GM19043 (cell line): ENCODE results near the gene CABLES1.

Experiments
- ATAC-seq: cut with Tn5 transposase; IDR thresholded peaks from one replicate; pipeline ENCODE4 v1.9.1; 2021; ENCODE audit warnings: low read depth; ENCODE audit not compliant: unreplicated experiment

The CABLES1 gene

GRCh38 chr18:23237524-23238151 is 102.4 kb downstream of the CABLES1 start:
- peak; percentile 60 for ATAC-seq

GRCh38 chr18:23238152-23238531 is 102.9 kb downstream of the CABLES1 start:
- no peak for ATAC-seq

GRCh38 chr18:23238651-23239349 is 103.5 kb downstream of the CABLES1 start:
- ATAC-seq = no peak

GRCh38 chr18:23239350-23239692 is 104.0 kb downstream of the CABLES1 start:
- no peak for ATAC-seq

- no peak for ATAC-seq
Observed at GRCh38 chr18:23239885-23240608, 104.8 kb downstream of the CABLES1 start.

GRCh38 chr18:23240609-23240930 is 105.3 kb downstream of the CABLES1 start:
- ATAC-seq = no peak

- peak; percentile 82 for ATAC-seq
Observed at GRCh38 chr18:23241833-23242496, 106.7 kb downstream of the CABLES1 start.

GRCh38 chr18:23243178-23243577 is 107.9 kb downstream of the CABLES1 start:
- ATAC-seq = no peak

- ATAC-seq = no peak
Observed at GRCh38 chr18:23243816-23244215, 108.5 kb downstream of the CABLES1 start.

- ATAC-seq = no peak
Observed at GRCh38 chr18:23244401-23244800, 109.1 kb downstream of the CABLES1 start.

GRCh38 chr18:23245461-23245860 is 110.2 kb downstream of the CABLES1 start:
- no peak for ATAC-seq

- no peak for ATAC-seq
Observed at GRCh38 chr18:23247331-23247730, 112.0 kb downstream of the CABLES1 start.

- ATAC-seq = no peak
Observed at GRCh38 chr18:23247896-23248295, 112.6 kb downstream of the CABLES1 start.

- no peak for ATAC-seq
Observed at GRCh38 chr18:23248826-23249225, 113.5 kb downstream of the CABLES1 start.

GRCh38 chr18:23249348-23249747 is 114.1 kb downstream of the CABLES1 start:
- ATAC-seq = no peak

GRCh38 chr18:23250893-23251656 is 115.8 kb downstream of the CABLES1 start:
- no peak for ATAC-seq

GRCh38 chr18:23253630-23254029 is 118.3 kb downstream of the CABLES1 start:
- ATAC-seq = no peak

GRCh38 chr18:23257137-23257536 is 121.9 kb downstream of the CABLES1 start:
- no peak for ATAC-seq

GRCh38 chr18:23257686-23258565 is 122.6 kb downstream of the CABLES1 start:
- ATAC-seq = no peak
